GM21737 (cell line): ENCODE data around the gene HIPK4.
"Not testable (repeated sequence)": the region's sequence is repeated elsewhere in the genome, so short reads cannot be mapped to it uniquely, and the experiment has no call there.

ENCODE experiments used
- ATAC-seq: cut with Tn5 transposase; IDR thresholded peaks from one replicate; pipeline ENCODE4 v1.9.1; 2021; ENCODE audit warnings: mild to moderate bottlenecking, moderate library complexity; ENCODE audit not compliant: unreplicated experiment

Gene HIPK4

GRCh38 chr19:40341601-40342482, 48.1 kb downstream of the HIPK4 start:
- ATAC-seq: no peak

GRCh38 chr19:40339018-40339728, 50.8 kb downstream of the HIPK4 start:
- ATAC-seq: no peak

GRCh38 chr19:40337594-40337993, 52.4 kb downstream of the HIPK4 start:
- ATAC-seq: no peak

- no peak for ATAC-seq
Measured at GRCh38 chr19:40337107-40337506, 52.9 kb downstream of the HIPK4 start.

GRCh38 chr19:40336601-40336900, 53.4 kb downstream of the HIPK4 start:
- ATAC-seq: no peak

DNA sequence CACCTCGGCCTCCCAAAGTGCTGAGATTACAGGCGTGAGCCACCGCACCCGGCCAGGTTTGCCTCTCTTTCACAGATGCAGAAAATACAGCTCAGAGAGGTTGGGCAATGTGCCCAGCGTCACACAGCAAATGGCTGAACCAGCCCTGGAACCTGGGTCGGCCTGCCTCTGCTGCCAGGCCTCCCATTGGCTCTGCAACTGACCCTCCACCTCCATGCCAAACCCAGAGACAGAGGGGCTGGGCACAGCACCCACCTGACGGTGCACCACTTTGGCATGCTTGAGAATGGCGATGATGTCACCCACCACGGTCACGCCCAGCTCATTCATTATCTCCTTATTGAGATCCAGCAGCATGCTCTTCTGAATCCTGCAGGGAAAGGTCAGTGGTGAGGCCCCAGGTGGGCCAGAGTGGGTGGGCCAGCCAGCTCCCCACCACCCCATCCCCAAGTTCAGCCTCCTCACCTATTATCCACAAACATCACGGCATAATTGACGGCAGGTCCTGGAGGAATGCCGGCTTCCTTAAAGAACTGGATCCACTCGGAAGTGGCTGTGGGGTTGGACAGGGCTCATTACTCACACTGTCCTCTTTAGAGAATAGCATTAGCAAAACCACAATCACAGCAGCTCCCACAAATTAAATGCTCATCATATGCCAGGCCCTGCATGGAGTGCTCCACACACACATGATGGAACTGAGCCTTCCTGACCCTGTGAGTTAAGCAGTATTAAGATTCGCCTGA, 54.0 kb downstream of the HIPK4 start:
- no peak for ATAC-seq

DNA sequence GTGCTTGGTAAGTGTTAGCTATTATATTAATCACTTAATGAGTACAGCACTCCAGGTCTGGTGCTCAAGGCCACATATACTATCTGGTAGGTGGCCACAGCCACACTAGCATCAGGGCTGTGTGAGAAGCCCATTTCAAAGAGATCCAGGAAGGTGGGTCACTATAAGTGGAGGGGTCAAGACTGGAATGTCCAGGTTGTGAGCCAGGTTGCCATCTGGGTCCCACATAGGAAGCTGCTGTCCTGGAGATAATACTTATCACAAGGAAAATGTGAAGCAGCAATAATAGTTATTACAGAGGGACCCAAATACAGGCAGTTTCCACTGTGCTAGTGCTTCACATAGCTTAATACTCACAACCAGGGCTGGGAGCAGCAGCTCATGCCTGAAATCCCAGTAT, 54.9 kb downstream of the HIPK4 start:
- no peak for ATAC-seq

DNA sequence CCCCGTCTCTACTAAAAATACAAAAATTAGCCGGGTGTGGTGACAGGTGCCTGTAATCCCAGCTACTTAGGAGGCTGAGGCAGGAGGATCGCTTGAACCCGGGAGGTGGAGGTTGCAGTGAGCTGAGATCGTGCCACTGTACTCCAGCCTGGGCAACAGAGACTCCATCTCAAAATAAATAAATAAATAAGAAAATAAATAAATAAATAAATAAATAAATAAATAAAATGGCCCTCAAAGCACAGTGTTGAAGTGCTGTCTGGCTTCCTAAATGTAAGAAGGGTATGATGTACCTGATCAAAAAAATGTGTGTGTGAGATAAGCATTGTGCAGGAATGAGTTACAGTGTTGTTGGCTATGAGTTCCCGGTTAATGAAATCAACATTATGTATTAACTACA, 56.9 kb downstream of the HIPK4 start:
- not testable (repeated sequence) for ATAC-seq

DNA sequence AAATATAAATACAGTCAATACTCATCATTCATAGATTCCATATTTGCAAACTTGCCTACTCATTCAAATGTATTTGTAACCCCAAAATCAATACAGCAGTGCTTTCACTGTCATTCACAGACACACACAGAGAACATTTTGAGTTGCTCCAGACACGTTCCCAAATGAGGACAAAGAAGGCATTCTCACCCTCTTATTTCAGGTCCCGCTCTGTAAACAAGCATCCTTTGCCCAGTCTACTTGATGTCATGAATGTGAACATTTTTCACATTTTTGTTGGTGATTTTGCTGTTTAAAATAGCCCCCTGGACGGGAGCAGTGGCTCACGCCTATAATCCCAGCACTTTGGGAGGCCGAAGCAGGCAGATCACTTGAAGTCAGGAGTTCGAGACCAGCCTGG, 57.3 kb downstream of the HIPK4 start:
- no peak for ATAC-seq

DNA sequence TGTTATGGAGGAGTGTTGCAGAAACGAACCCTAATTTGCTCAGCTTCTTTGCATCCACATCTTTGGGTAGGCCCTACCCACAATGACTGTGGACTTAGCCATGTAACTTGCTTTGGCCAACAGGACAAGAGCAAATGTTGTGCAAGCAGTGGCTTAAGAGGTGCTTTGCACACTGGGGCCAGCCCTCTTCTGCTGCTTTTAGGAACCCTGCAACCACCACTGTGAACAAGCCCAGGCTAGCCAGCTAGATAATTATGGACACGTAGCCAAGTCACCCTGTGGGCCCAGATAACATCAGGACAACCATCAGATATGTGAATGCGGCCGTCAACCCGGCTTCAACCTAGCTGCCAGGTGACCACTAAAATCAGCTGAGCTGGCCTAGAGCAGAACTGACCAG, 58.9 kb downstream of the HIPK4 start:
- ATAC-seq: no peak
